Inflammatory macrophage (primary cell): ENCODE measurements around the gene CTAGE1.
"Not testable (repeated sequence)": the region's sequence is repeated elsewhere in the genome, so short reads cannot be mapped to it uniquely, and the experiment has no call there.

Experiments
- DNase-seq, 2 donors: peaks; one replicate each; pipeline ENCODE4 v3.0.0-alpha.2; 2020 to 2022
- total RNA-seq, 18 experiments: gene quantifications; one replicate each; lab custom pipeline; 2026; ENCODE audit warnings: mixed read lengths in 6 of 18, inconsistent platforms in 2 of 18; lab: John Stamatoyannopoulos, UW

CTAGE1 gene, protein sequence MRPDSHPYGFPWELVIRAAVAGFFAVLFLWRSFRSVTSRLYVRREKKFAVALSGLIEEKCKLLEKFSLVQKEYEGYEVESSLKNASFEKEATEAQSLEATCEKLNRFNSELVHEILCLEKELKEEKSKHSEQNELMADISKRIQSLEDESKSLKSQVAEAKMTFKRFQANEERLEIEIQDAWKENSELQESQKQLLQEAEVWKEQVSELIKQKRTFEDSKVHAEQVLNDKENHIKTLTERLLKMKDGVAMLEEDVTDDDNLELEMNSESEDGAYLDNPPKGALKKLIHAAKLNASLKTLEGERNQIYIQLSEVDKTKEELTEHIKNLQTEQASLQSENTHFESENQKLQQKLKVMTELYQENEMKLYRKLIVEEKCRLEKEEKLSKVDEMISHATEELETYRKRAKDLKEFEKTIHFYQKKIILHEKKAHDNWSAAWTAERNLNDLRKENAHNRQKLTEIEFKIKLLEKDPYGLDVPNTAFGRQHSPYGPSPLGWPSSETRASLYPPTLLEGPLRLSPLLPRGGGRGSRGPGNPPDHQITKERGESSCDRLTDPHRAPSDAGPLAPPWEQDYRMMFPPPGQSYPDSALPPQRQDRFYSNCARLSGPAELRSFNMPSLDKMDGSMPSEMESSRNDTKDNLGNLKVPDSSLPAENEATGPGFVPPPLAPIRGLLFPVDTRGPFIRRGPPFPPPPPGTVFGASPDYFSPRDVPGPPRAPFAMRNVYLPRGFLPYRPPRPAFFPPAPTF
- 0 to 0.18 (median 0.06) reads per million in 18 experiments for total RNA-seq

DNA sequence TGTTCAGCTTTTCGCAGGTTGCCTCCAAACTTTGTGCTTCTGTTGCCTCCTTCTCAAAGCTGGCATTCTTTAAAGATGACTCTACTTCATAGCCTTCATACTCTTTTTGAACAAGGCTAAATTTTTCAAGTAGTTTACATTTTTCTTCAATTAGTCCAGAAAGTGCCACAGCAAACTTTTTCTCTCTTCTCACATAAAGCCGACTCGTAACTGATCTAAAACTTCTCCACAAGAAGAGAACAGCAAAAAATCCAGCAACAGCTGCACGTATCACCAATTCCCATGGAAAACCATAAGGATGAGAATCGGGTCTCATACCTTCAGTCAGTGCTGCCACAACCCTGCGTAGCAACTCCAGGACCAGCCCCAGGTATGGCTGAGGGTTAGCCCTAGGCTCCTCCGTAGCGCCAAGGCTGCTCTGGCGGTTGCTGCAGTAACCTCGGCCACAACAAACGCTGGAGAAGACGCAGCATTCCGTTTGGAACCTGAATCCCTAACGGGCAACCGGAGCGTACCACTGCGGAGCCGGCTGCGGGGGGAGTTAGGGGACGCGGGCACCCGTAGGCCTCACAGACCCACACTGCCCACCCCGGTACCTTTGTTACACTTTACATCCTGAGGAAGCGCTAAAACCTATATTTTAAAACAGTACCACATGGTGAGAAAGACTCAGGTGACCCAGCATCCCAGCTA, at the start of gene CTAGE1:
Gene CTAGE1 (minus strand): TSS at position 420 of the 693 bp plus-strand sequence. CDS start 104 bp downstream, at position 316.
- no peak for DNase-seq

DNA sequence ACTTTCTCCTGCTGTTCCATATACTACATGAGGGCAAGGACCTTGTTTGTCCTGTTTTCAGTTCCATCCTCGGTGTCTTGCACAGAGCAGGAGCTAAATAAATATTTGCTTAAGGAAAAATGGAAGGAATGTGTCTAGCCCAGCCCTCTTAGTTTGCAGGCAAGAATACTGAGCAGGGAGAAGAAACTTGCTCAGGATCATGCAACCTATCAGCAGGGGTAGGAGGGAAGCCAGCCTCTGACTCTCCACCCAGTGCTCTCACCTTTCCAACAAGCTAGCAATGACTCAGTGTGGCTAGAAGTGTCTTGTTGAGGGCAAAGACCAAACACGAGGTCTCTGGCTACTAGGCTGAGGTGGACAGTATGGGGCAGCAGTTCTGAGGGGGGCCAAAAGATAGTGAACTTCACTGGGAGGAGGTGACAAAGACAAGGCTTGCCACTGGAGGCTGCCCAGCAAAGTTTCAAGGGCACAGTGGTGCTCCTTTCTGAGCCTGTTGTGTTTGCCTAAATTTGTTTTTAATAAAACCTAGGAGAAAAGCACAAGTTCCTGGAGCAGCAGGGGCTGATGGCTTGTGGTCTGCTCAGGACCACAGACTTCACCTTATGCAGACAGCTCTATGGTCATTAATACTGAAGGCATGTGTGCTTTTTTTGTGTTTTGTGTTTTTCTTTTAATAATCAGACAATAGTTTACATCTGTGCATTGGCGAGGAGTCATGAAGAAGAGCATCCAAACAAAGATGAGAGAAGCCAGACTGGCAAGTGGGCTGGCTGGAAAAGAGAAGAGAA, 49.1 kb upstream of the CTAGE1 start:
- no peak for DNase-seq

DNA sequence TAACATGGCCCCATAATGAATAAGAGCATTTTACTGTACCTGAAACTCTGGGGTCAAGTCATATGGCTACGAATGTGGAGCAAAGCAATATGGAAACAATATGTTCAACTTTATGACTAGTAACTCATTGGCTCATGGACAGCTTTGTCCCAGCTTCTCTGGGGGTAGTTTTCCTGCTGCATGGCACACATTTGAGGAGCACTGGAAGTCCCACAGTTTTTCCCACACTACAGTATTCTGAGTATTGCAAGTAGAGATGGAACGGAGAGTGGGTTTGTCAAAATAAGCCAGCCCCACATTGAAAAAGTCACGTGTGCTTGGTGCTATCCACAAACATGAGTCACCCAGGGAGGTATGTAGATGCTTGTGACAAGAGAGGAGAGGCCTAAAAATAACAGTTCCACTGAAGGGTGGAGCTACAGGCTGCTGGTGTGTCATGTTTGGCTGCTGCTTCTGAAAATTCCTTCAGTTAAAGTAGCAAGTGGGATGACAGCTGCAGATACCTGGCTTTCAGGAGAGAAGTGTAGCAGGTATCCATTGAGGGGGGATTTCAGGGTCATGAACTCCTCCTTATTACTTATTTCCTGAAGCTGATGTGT, 48.2 kb upstream of the CTAGE1 start:
- no peak for DNase-seq

DNA sequence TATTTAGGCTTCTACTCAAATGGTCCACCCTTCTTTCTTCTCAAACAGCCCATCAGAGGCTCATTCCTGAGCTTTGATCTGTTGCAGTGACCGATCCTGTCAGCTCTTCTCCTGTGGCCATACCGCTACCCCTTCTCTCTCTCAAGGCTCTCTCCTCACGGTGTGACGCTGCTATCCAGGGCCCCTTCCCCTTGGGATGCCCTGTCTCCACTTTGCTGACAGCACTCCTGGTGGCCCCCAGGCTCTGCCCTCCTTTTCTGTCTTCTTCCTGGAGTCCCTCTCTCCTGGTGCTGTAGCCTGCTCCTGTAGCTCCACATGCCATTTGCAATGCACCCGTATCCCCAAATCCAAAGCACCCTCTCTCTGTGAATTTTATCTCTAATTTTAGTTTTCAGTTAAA, 45.4 kb upstream of the CTAGE1 start:
- DNase-seq, result no peak

DNA sequence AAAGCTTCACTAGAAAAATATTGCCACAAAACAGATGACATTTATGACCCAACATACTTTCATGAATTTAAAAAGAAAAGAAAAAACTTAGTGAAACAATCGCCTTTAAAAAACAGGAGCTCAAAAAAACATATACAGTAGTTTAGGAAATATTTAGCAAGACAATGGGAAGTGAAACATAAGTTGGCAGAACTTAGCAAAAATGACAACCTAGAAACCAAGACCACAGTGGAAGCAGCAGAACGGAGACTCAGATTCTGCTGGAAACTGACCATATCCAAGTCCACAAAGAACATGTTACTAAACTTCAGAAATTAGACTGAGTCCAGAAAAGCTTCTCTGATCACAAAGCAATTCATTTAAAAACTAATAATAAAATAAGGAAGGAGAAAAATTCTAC, 41.8 kb upstream of the CTAGE1 start:
- no peak for DNase-seq

DNA sequence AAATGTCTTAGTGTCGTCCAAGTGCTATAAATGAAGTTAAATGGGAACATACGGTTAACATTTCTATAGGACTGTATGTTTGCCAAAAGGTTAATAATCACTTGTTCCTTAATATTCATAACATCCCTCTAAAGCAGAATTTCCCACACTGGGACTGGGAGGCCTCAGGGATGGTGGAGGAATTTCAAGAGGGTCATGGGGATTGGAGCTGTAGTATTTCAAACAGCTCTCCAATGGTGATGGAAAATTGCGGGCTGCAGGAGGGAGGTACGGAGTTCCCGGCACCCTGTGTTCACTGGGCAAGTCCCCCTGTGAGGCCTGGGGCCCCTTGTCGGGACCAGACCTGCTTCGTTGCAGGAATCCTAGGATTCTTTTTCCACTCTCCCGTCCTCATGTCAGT, 39.8 kb upstream of the CTAGE1 start:
- DNase-seq, result no peak

DNA sequence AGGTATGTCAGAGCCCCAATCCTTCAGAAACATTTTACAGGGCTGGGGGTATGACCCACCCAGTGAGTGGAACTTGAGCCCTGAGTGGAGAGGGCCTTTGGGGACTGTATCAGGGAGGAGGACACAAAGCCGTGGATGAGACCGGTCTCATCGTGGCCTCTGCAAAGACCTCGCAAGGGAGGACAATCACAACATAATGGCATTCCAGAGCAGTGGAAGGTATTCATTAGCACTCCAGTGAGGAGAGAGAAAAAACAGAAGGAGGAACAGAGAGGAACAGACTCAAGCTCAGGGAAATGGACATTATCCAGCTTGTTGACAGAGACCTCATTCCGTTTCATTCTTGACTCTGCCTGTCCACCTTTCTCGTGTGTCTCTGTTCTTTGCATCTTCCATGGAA, 38.8 kb upstream of the CTAGE1 start:
- no peak for DNase-seq

DNA sequence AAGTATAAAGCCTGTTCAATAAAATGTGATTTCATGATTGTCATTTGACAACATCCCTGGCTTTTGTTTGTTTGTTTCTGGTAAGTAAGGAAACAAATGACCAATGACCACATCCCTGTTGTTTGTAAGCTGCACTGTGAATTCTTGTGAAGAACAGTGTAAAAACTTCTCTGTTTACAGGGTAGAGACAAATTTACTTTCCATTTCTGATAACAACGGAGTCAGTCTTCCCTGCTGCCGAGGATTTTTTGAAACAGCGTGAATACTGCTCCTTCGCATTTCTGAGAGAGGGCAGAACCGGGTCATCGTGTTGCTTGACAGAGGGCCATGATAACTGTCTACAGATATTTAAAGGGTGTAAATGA, 38.4 kb upstream of the CTAGE1 start:
- no peak for DNase-seq

DNA sequence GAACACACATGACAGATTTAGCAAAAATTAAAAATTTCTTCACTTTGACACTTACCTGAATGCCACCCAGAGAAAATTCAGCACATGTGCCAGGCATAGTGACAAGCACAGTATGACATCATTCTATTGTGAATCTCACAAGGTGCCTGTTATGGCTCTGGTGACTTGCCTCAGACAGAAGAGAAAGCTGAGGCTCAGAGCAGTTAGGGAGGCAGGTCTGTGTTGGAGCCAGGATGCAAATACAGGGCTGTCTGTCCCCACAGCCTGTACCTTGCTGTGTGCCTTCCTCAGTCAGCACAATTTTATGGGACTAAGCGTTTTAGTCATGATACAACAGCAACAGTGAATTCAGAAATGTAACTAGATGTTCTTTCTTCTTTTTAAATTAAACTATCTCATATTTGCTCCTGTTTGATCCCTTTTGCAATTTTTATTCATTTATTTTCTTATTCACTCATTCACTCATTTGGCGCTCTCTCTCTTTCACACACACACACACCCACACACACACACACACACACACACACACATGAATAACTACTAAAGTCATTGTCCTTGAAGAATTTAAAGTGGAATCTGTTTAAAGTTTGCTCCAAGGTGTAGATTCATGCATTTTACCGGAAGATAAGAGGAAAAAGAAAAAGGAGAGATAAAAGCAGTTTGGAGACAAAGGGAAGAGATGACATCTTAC, 37.9 kb upstream of the CTAGE1 start:
- no peak for DNase-seq

DNA sequence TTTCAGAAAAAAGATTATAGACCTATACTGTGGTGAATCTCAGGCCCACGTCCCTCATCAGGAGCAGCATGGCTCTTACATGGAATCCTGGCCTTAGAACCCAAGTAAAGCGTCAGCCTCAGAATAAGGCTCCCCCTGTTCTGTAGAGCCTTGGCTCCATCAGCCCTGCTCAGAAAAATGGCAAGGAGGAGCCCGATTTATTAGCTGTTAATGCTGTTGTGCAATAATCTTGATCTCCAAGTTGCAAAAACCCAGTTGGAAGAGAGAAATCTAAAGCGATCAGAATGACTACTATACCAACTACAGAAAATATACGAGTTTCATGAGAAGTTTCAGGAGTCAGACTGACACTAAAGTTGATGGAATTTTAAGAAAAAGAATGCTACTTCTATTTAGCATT, 35.6 kb upstream of the CTAGE1 start:
- no peak for DNase-seq

DNA sequence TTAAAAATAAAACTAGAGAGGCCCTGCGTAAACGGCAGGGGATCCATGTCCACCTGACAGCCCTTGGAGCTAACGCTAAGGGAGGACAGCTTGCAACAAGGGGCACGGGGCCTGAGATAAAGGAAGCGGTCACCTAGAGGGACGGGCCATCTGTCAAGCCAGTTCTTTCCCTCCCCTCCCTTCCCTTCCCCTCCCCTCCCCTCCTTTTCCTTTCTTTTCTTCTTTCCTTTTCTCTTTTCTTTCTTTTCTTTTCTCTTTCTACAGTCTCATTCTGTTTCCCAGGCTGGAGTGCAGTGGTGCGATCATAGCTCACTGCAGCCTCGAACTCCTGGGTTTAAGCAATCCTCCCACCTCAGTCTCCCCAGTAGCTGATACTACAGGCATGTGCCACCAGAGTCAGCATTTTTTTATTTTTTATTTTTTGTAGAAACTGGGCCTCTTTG, 34.5 kb upstream of the CTAGE1 start:
- DNase-seq, result no peak

DNA sequence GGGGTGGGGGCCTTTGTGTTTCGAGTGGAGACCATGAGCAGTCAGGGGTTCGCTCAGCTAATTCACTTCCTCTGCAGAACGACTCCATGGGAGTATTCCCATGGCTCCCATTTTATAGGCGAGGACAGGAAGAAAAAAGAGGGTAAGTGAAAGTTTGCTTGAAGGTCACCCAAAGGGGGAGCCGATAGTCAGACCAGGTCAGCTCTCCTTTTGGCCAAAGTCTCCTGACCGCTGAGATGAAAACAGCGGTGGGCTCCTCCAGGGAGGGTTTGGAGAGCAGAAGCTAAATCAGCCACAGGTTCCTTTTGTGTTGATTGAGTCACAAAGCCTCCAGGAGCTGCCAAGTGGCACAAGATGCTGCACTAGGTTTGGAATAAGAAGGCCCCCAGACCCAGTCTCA, 34.1 kb upstream of the CTAGE1 start:
- no peak for DNase-seq

DNA sequence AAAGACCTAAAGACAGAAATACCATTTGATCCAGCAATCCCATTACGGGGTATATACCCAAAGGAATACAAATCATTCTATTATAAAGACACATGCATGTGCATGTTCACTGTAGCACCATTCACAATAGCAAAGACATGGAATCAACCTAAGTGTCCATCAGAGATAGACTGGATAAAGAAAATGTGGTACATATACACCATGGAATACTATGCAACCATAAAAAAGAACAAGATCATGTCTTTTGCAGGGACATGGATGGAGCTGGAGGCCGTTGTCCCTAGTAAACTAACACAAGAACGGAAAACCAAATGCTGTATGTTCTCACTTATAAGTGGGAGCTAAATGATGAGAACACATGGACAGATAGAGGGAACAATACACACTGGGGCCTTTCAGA, 33.1 kb upstream of the CTAGE1 start:
- not testable (repeated sequence) for DNase-seq

DNA sequence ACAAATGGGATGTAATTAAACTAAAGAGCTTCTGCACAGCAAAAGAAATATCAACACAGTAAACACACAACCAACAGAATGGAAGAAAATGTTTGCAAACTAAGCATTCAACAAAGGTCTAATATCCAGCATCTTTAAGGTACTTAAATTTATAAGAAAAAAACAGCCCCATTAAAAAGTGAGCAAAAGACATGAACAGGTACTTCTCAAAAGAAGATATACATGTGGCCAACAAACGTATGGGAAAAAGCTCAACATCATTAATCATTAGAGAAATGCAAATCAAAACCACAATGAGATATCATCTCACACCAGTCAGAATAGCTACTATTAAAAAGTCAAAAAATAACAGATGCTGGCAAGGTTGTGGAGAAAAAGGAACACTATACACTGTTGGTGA, 32.6 kb upstream of the CTAGE1 start:
- DNase-seq, result not testable (repeated sequence)

DNA sequence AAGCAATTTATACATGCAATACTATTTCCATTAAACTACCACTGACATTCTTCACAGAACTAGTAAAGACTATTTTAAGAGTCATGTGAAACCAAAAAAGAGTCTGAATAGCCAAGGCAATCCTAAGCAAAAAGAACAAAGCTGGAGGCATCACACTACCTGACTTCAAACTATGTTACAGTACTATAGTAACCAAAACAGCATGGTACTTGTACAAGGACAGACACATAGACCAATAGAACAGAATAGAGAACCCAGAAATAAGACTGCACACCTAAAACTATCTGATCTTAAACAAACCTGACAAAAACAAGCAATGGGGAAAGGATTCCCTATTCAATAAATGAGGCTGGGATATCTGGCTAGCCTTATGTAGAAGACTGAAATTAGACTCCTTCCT, 32.0 kb upstream of the CTAGE1 start:
- DNase-seq, result not testable (repeated sequence)

DNA sequence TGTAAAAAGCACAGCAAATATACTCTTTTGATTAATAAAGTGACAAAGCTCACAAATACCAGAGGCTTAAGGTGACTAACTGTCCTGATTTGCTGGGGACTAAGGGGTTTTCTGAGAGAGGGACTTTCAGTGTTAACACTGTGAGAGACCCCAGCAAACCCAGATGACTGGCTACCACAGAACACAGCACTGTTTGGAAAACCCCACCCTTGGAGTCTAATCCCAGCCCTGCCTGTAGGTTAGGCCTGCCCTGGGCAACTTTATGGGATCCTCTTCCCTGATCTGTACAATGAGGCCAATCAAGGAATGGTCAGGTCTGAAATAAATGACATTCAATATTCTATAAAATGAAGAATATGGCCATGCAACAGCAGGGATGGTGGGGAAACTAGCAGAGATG, 30.5 kb upstream of the CTAGE1 start:
- DNase-seq, result no peak

DNA sequence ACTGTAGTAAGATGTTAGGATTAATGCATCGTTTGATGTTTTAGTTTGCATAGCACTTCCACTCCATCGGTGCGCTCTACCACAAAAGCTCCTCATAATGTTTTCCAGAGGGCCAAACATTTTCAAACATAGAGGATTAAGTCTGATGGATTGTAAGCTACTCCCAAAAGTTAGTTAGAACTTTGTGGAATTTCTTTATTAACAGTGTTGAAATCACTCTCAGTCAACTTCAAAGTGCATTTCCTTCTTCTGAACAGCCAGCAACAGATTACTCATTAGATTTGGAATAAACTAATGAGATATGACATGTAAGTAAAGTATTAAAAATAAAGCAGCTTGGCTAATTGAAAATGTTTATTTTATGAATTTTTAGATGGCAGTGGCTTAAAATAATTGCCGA, 30.1 kb upstream of the CTAGE1 start:
- no peak for DNase-seq

DNA sequence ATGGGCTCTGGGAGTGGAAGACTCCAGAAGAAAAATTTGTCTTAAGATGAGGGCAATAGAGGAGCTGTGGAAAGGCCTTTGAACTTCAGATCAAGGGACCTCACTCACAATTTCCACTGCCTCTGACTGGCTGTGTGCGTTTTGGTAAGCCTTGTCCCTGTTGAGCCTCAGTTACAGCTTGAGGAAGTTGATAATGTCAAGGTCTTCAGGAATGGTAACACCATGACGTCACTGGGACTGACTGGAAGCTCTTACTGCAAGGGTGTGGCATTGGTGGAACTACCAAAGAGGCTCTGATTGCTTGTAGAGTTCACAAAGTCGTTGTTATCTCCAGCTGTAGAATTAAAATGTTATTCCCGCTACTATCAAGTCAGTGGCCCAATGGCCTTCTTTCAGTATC, 29.2 kb upstream of the CTAGE1 start:
- DNase-seq, result no peak

DNA sequence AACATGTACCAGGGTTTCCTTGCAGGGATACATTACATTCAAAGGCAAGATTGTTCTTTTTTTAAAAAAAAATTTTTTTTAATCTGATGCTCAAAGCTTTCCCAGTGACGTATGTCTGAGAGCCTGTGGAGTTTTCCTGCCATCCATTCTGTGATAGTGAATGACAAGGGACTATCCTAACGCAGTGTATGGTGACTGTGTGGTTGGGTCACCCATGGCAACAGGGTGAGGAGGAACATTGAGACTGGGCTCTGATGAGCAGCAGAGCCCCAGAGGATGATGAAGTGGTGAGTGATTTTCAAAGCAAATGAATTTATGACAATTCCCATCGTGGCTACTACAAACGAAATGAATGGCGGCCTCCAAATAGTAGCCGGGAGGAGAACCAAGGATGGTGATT, 28.6 kb upstream of the CTAGE1 start:
- DNase-seq, result no peak

DNA sequence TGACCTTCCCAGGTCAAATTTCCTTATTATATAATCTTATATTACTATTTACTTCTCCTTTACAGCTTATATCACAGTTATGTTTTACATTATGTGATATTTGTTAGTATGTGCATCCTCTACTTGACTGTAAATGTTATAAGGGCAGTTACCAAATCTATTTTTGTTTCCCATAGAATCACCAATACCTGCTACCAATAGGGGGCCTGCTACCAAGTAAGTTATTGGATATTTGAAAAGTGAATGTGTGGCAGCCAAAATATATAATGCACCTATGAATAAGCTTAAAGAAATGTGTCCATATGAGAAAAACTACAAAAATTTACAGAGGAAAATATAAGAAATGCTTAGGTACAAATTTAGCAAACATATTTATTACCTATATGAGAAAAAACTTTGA, 23.9 kb upstream of the CTAGE1 start:
- no peak for DNase-seq

DNA sequence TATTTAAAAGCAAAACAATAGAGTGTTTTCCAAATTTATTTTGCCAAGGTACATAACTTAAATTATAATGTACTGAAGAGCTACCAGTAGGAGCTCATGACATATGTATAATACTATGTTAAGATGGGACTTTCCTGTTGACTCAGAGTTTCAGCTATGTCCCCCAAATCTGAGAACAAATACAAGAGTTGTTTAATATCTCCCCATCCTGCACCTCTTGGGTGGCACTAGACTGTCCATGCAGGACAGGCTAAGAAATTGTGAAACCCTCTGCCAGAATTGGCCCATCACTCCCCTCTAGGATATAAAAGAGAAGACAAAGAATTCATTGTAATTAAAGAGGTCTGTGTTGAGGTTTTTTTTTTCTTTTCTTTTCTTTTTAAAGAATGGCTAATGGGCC, 21.7 kb upstream of the CTAGE1 start:
- no peak for DNase-seq

DNA sequence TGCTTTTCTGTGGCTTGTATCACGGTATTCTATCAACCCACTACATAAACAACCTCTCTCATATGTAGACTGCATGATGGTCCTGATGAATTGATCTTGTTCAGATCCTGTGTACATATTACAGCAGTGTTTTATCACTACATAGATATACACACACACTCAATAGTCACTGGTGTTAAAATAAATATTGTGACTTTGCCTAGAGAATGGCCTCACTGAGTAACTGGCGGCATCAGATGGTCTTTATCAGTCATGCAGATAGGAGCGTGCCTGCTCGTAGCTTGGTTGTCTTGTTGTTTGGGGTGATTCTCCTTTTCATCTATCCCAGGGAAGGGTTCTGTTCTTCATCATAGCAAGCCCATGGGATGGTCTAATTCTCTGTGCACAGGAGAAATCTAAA, 18.4 kb upstream of the CTAGE1 start:
- DNase-seq, result no peak
